ENCODE results near the gene CX3CL1. TPM values are rescaled to one million over a fixed set of nuclear protein-coding genes. Genes with fewer than 3 reads are reported as not detected.

The CX3CL1 gene
- total and polyA plus RNA-seq, 2 of the 13 experiments (the other 11 are each of a cell fraction or from before 2014, with no cell fraction given) = 57.3 to 60.8 TPM

GRCh38 chr16:57416084-57416483 lies 43.8 kb downstream of the CX3CL1 start (continued):
- 0 out of 2 replicates have a peak, but pooled peaks have one; percentile 27 for TF ChIP-seq MED13 (CRISPR knock-in tag; IDR thresholded peaks at IDR 0.05)

- ATAC-seq (no peak), DNase-seq (ENCODE audit: low spot score) (no peak), FAIRE-seq (no peak)
- BruUV-seq (replicated peaks) = no TSS peak
- CTCF ChIA-PET (ENCODE audit: low intra/inter-chr PET ratio, low total read pairs) = interaction anchor here (1.2 to 5.0 kb wide), 4 partner anchors 14 to 118 kb away, joined by 4 to 142 read pairs (median 41); partner anchors contain the start of gene POLR2C
- intact Hi-C loops (cut with micrococcal nuclease; ENCODE audit: unreplicated experiment) (loop anchor here (1.0 to 10.0 kb wide), 3 partner anchors 27 to 335 kb away; partner anchors contain the start of genes CIAPIN1 and COQ9), in situ Hi-C loops (cut with HindIII; ENCODE audit: extremely low pct_ligation_motif_present, low pct_unique_long_range_greater_than_20kb) (loop anchor here (5.0 kb wide), 2 partner anchors 117 to 332 kb away; no protein-coding TSS in a partner anchor)
- Histone ChIP-seq H3K9me3 (ENCODE audit: low read length) (no peaks in the 10 kb centered on the region), H3K4me2 (ENCODE audit: low read depth, low read length) (peak overlapping the region; percentile 97), H3K27ac (ENCODE audit: extremely low read length, insufficient read depth, low read length) (no peak overlapping the region), H3K27me3 (ENCODE audit: control insufficient read depth in 1 of 2, insufficient read depth in 2 of 2, low read length in 2 of 2) (peaks cover 5 to 9% of the 10 kb centered on the region in 2 experiments; a peak in 2 of 5 replicates), H3K9ac (ENCODE audit: insufficient read depth, low read depth, low read length) (peak overlapping the region; percentile 33; the same call in 1 of the 2 replicates), H2AFZ (ENCODE audit: low read length) (peak overlapping the region; percentile 48), H3K4me3 (replicated peaks in 1 of 3; ENCODE audit: insufficient read depth in 1 of 3, low read depth in 2 of 3, low read length in 3 of 3) (peak overlapping the region in 1 of 3 experiments; percentile 67; a peak in 2 of 6 replicates), H3K79me2 (ENCODE audit: insufficient read depth, low read length) (no peaks in the 10 kb centered on the region), H3K4me1 (ENCODE audit: insufficient read depth, low read length) (peaks cover 54% of the 10 kb centered on the region), H3K36me3 (replicated peaks in 1 of 2; ENCODE audit: control insufficient read depth in 1 of 2, insufficient read depth in 2 of 2, low read length in 2 of 2) (no peaks in the 10 kb centered on the region), H4K20me1 (ENCODE audit: insufficient read depth, low read length) (no peaks in the 10 kb centered on the region)
- WGBS (ENCODE audit: low lambda C conversion rate) = 18% methylated on average over 6 of the region's 6 CpGs
- POLR2A ChIA-PET = interaction anchor here (3.0 to 5.1 kb wide), 4 partner anchors 46 to 119 kb away, joined by 8 to 54 read pairs (median 29); partner anchors contain the start of gene CX3CL1
- TF ChIP-seq FIP1L1 (IDR thresholded peaks at IDR 0.05; ENCODE audit: borderline replicate concordance, insufficient read depth, low read depth, low read length) (no peak), ISX (CRISPR knock-in tag; conservative IDR thresholded peaks at IDR 0.05) (no peak), ZSCAN22 (CRISPR knock-in tag; IDR thresholded peaks at IDR 0.05) (no peak), SRSF4 (IDR thresholded peaks at IDR 0.05; ENCODE audit: low read depth, low read length, poor library complexity, severe bottlenecking) (no peak), ZNF44 (CRISPR knock-in tag; IDR thresholded peaks at IDR 0.05) (no peak), ZNF570 (CRISPR knock-in tag; IDR thresholded peaks at IDR 0.05; ENCODE audit: borderline replicate concordance) (no peak), ZMYM4 (CRISPR knock-in tag; IDR thresholded peaks at IDR 0.05) (no peak), KLF6 (CRISPR knock-in tag; IDR thresholded peaks at IDR 0.05) (no peak), XRCC5 (optimal IDR thresholded peaks at IDR 0.05; ENCODE audit: low read length) (no peak), ZBTB40 (IDR thresholded peaks at IDR 0.05) (no peak), ZBTB40 (CRISPR knock-in tag; IDR thresholded peaks at IDR 0.05) (no peak), RARA (CRISPR knock-in tag; IDR thresholded peaks at IDR 0.05) (no peak)
Observed at GRCh38 chr16:57419506-57419905, 47.2 kb downstream of the CX3CL1 start.

Data from HepG2 (cell line).